A549 (cell line): ENCODE results near the gene ADAMTS14. TPM values are rescaled to one million over a fixed set of nuclear protein-coding genes. Genes with fewer than 3 reads are reported as not detected.

ENCODE experiments used
- ATAC-seq, 2 experiments: fragments of 200-7000 bp in 1 of 2; fragments of >200 bp in 1 of 2; cut with Nextera tagmentation in 1 of 2; cut with Tn5 transposase in 1 of 2; 3 replicates each; pipeline versions ENCODE4 v1.8.0 to v1.9.1; 2018 to 2020; ENCODE audit warnings: mild to moderate bottlenecking in 1 of 2, moderate library complexity in 1 of 2
- CTCF ChIA-PET: fragments of 300-600 bp; sonication (Branson Sonifier 250); formaldehyde crosslinking; extraction: SDS; loops from one replicate; lab custom pipeline; 2021; ENCODE audit warnings: antibody characterized with exemption, inconsistent platforms; lab: Yijun Ruan, JAX
- POLR2A ChIA-PET: fragments of 350-600 bp; formaldehyde crosslinking; extraction: SDS; loops from one replicate; lab custom pipeline; 2021; ENCODE audit warnings: antibody characterized with exemption, inconsistent platforms; lab: Yijun Ruan, JAX
- DNase-seq, 2 experiments: peaks; one replicate each; pipeline versions ENCODE4 v3.0.0 to v3.0.0-alpha.2; 2011 to 2016; ENCODE audit warnings: low read depth in 1 of 2, low spot score in 1 of 2
- FAIRE-seq: peaks from 2 replicates; lab custom pipeline; 2011; peaks lifted over from hg19 to GRCh38; lab: Jason Lieb, UNC
- H3K27ac ChIP-seq, 2 experiments: fragments of >200 bp; sonication (Bioruptor Twin); formaldehyde crosslinking; 3 replicates each; pipeline ENCODE4 v1.5.1; 2016 to 2017
- H3K4me1 ChIP-seq: fragments of >200 bp; sonication (Bioruptor Twin); formaldehyde crosslinking; 3 replicates; pipeline ENCODE4 v1.6.1; 2016
- H3K4me2 ChIP-seq: fragments of >200 bp; sonication (Bioruptor Twin); formaldehyde crosslinking; 3 replicates; pipeline ENCODE4 v1.6.1; 2016
- H3K4me3 ChIP-seq: fragments of >200 bp; sonication (Bioruptor Twin); formaldehyde crosslinking; 3 replicates; pipeline ENCODE4 v1.5.1; 2016
- H3K9me3 ChIP-seq: fragments of >200 bp; sonication (Bioruptor Twin); formaldehyde crosslinking; 3 replicates; pipeline ENCODE4 v1.6.1; 2016
- ATOH8 ChIP-seq: fragments of 250-450 bp; sonication (Bioruptor Pico); IDR thresholded peaks from 2 replicates; pipeline ENCODE4 v1.5.0; 2020; ENCODE audit warnings: low read depth, mild to moderate bottlenecking, moderate library complexity
- BHLHE40 ChIP-seq: IDR thresholded peaks from 2 replicates; pipeline ENCODE4 v1.6.1; 2012; ENCODE audit warnings: low read depth, low read length, inconsistent platforms
- CEBPB ChIP-seq, 2 experiments: fragments of >200 bp in 1 of 2; sonication (Bioruptor Twin) in 1 of 2; formaldehyde crosslinking in 1 of 2; IDR thresholded peaks; 2 replicates each; pipeline ENCODE4 v1.6.1; 2012 to 2016
- CHD2 ChIP-seq: fragments of 150-350 bp; IDR thresholded peaks from 2 replicates; pipeline ENCODE4 v1.6.1; 2014; ENCODE audit warnings: low read length; ENCODE audit not compliant: partially characterized antibody
- CHD4 ChIP-seq: fragments of 200-600 bp; sonication (generic); IDR thresholded peaks from 2 replicates; pipeline ENCODE4 v1.6.1; 2016; ENCODE audit warnings: antibody characterized with exemption, mild to moderate bottlenecking, borderline replicate concordance
- ELK1 ChIP-seq: fragments of 150-350 bp; IDR thresholded peaks from 2 replicates; pipeline ENCODE4 v1.6.1; 2014; ENCODE audit warnings: low read depth, mild to moderate bottlenecking, low read length
- EP300 ChIP-seq, 2 experiments: fragments of >200 bp; sonication (Bioruptor Twin); formaldehyde crosslinking; IDR thresholded peaks; 2 replicates in 1 of 2; 3 replicates in 1 of 2; pipeline ENCODE4 v1.6.1; 2016 to 2017
- FOXS1 ChIP-seq: fragments of 250-450 bp; sonication (Bioruptor Pico); IDR thresholded peaks from 2 replicates; pipeline ENCODE4 v1.5.0; 2020; ENCODE audit warnings: mild to moderate bottlenecking, moderate library complexity
- HDAC2 ChIP-seq: fragments of 200-600 bp; sonication (generic); IDR thresholded peaks from 2 replicates; pipeline ENCODE4 v1.6.1; 2016
- HEYL ChIP-seq: fragments of 250-450 bp; sonication (Bioruptor Pico); IDR thresholded peaks from 2 replicates; pipeline ENCODE4 v1.8.0; 2021; ENCODE audit warnings: mild to moderate bottlenecking, moderate library complexity
- HOXB13 ChIP-seq: fragments of 250-450 bp; sonication (Bioruptor Pico); IDR thresholded peaks from 2 replicates; pipeline ENCODE4 v1.5.0; 2020; ENCODE audit warnings: low read depth, mild to moderate bottlenecking, moderate library complexity
- HOXB5 ChIP-seq: fragments of 250-450 bp; sonication (Bioruptor Pico); IDR thresholded peaks from 2 replicates; pipeline ENCODE4 v1.5.0; 2020; ENCODE audit warnings: mild to moderate bottlenecking, moderate library complexity
- JUN ChIP-seq, 2 experiments: fragments of >200 bp; sonication (Bioruptor Twin); formaldehyde crosslinking; IDR thresholded peaks; 2 replicates in 1 of 2; 3 replicates in 1 of 2; pipeline ENCODE4 v1.6.1; 2016 to 2017
- KDM5A ChIP-seq: fragments of 200-600 bp; sonication (generic); IDR thresholded peaks from 2 replicates; pipeline ENCODE4 v1.6.1; 2016; ENCODE audit warnings: antibody characterized with exemption, mild to moderate bottlenecking
- MAFK ChIP-seq: fragments of 450-650 bp; IDR thresholded peaks from 2 replicates; pipeline ENCODE4 v1.6.1; 2014; ENCODE audit not compliant: partially characterized antibody
- MAZ ChIP-seq: fragments of 150-350 bp; IDR thresholded peaks from 2 replicates; pipeline ENCODE4 v1.6.1; 2014; ENCODE audit warnings: antibody characterized with exemption, low read depth, low read length, borderline replicate concordance
- MYC ChIP-seq: IDR thresholded peaks from 2 replicates; pipeline ENCODE4 v1.6.1; 2012; ENCODE audit warnings: mild to moderate bottlenecking, inconsistent platforms, low read length, improper control_type of control experiment, borderline replicate concordance
- NFE2L2 ChIP-seq: fragments of 150-350 bp; conservative IDR thresholded peaks from 2 replicates; pipeline ENCODE4 v1.6.1; 2014; ENCODE audit warnings: low read length
- NPAS2 ChIP-seq: fragments of 250-450 bp; sonication (Bioruptor Pico); IDR thresholded peaks from 2 replicates; pipeline ENCODE4 v1.8.0; 2022; ENCODE audit warnings: mild to moderate bottlenecking, moderate library complexity, borderline replicate concordance
- NR3C1 ChIP-seq: fragments of >200 bp; sonication (Bioruptor Twin); formaldehyde crosslinking; IDR thresholded peaks from 3 replicates; pipeline ENCODE4 v1.6.1; 2017
- RAD21 ChIP-seq, 2 experiments: fragments of >200 bp in 1 of 2; sonication (Bioruptor Twin) in 1 of 2; formaldehyde crosslinking in 1 of 2; IDR thresholded peaks in 1 of 2; conservative IDR thresholded peaks in 1 of 2; 2 replicates in 1 of 2; 3 replicates in 1 of 2; pipeline ENCODE4 v1.6.1; 2012 to 2018; ENCODE audit warnings: inconsistent platforms in 1 of 2
- RCOR1 ChIP-seq: fragments of 150-350 bp; IDR thresholded peaks from 2 replicates; pipeline ENCODE4 v1.6.1; 2014; ENCODE audit warnings: antibody characterized with exemption, low read length, low read depth
- SREBF2 ChIP-seq: fragments of 450-650 bp; IDR thresholded peaks from 2 replicates; pipeline ENCODE4 v1.6.1; 2014; ENCODE audit warnings: mild to moderate bottlenecking, moderate library complexity
- TFCP2L1 ChIP-seq: fragments of 250-450 bp; sonication (Bioruptor Pico); IDR thresholded peaks from 2 replicates; pipeline ENCODE4 v1.5.0; 2021; ENCODE audit warnings: mild to moderate bottlenecking
- TP53 ChIP-seq: fragments of 250-450 bp; sonication (Bioruptor Pico); IDR thresholded peaks from 2 replicates; pipeline ENCODE4 v1.5.0; 2021; ENCODE audit warnings: mild to moderate bottlenecking, moderate library complexity
- USF2 ChIP-seq: fragments of 450-650 bp; IDR thresholded peaks from 2 replicates; pipeline ENCODE4 v1.6.1; 2014; ENCODE audit warnings: antibody characterized with exemption
- ZSCAN20 ChIP-seq: fragments of 250-450 bp; sonication (Bioruptor Pico); IDR thresholded peaks from 2 replicates; pipeline ENCODE4 v1.8.0; 2022; ENCODE audit warnings: mild to moderate bottlenecking, moderate library complexity
- WGBS: methylation state at CpG from one replicate; pipeline ENCODE4 v1.1.6; 2017; ENCODE audit errors: missing lambda C conversion rate; 5-methylcytosine and 5-hydroxymethylcytosine counted together
- polyA plus RNA-seq, 4 experiments: library from polyadenylated mRNA; depleted of rRNA in 3 of 4; stranded (reverse); fragments of >200 nt; fragmentation: RNase III in 1 of 4; extraction: RNeasy Plus Mini Kit Qiagen cat#74134 plus additional on column Dnase treatment in 1 of 4; gene quantifications; 2 replicates in 3 of 4; 3 replicates in 1 of 4; pipeline ENCODE4 v1.2.3, GENCODE V29; 2011 to 2017
- TF ChIP-seq, protein P1 (sequence below): fragments of 200-600 bp; sonication (generic); IDR thresholded peaks from 2 replicates; pipeline ENCODE4 v1.6.1; 2016; ENCODE audit warnings: antibody characterized with exemption, mild to moderate bottlenecking, moderate library complexity
- TF ChIP-seq, protein P2 (sequence below): IDR thresholded peaks from 2 replicates; pipeline ENCODE4 v1.6.1; 2012
- TF ChIP-seq, protein P3 (sequence below): fragments of >200 bp; sonication (Bioruptor Twin); formaldehyde crosslinking; IDR thresholded peaks from 2 replicates; pipeline ENCODE4 v1.6.1; 2016

ADAMTS14 gene
- polyA plus RNA-seq, 2 of the 4 experiments (the other 2 are of a cell fraction) = 0.03 TPM; not detected in 1

- TF ChIP-seq USF2 = no peak
- no peak for TF ChIP-seq MAZ
- TF ChIP-seq CEBPB (IDR thresholded peaks at IDR 0.05) = no peak
- no peak for TF ChIP-seq HDAC2
- TF ChIP-seq ELK1 = no peak
- TF ChIP-seq, protein P1, sequence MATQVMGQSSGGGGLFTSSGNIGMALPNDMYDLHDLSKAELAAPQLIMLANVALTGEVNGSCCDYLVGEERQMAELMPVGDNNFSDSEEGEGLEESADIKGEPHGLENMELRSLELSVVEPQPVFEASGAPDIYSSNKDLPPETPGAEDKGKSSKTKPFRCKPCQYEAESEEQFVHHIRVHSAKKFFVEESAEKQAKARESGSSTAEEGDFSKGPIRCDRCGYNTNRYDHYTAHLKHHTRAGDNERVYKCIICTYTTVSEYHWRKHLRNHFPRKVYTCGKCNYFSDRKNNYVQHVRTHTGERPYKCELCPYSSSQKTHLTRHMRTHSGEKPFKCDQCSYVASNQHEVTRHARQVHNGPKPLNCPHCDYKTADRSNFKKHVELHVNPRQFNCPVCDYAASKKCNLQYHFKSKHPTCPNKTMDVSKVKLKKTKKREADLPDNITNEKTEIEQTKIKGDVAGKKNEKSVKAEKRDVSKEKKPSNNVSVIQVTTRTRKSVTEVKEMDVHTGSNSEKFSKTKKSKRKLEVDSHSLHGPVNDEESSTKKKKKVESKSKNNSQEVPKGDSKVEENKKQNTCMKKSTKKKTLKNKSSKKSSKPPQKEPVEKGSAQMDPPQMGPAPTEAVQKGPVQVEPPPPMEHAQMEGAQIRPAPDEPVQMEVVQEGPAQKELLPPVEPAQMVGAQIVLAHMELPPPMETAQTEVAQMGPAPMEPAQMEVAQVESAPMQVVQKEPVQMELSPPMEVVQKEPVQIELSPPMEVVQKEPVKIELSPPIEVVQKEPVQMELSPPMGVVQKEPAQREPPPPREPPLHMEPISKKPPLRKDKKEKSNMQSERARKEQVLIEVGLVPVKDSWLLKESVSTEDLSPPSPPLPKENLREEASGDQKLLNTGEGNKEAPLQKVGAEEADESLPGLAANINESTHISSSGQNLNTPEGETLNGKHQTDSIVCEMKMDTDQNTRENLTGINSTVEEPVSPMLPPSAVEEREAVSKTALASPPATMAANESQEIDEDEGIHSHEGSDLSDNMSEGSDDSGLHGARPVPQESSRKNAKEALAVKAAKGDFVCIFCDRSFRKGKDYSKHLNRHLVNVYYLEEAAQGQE = no peak
- TF ChIP-seq ATOH8 (CRISPR knock-in tag) = no peak
- no peak for TF ChIP-seq ZSCAN20
- no peak for TF ChIP-seq CHD2
- TF ChIP-seq FOXS1 = no peak
- TF ChIP-seq HOXB5 (CRISPR knock-in tag) = no peak
- no peak for TF ChIP-seq BHLHE40
- TF ChIP-seq CHD4 = no peak
- no peak for TF ChIP-seq TP53 (CRISPR knock-in tag)
- TF ChIP-seq TFCP2L1 (CRISPR knock-in tag) = no peak
- no peak for TF ChIP-seq KDM5A
- TF ChIP-seq, protein P2, sequence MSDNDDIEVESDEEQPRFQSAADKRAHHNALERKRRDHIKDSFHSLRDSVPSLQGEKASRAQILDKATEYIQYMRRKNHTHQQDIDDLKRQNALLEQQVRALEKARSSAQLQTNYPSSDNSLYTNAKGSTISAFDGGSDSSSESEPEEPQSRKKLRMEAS = no peak
- no peak for TF ChIP-seq MAFK
- TF ChIP-seq, protein P3, sequence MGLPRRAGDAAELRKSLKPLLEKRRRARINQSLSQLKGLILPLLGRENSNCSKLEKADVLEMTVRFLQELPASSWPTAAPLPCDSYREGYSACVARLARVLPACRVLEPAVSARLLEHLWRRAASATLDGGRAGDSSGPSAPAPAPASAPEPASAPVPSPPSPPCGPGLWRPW = no peak
- no peak for TF ChIP-seq NPAS2
- 0 out of 3 replicates have a peak, but pooled peaks cover 3% of the 10 kb centered on the region for H3K4me1 ChIP-seq
- ATAC-seq (no peak), DNase-seq (no peak), FAIRE-seq (no peak)
- no peak overlapping the region for H3K4me2 ChIP-seq
- ChIA-PET CTCF (interaction anchor here (0.7 to 1.7 kb wide), 3 partner anchors 39 to 405 kb away, joined by 3 read pairs; no protein-coding TSS in a partner anchor), POLR2A (no interaction called here)
- 56% methylated on average over 11 of the region's 14 CpGs for WGBS
- H3K27ac ChIP-seq = no peak overlapping the region
- H3K4me3 ChIP-seq = no peak overlapping the region
- no peaks in the 10 kb centered on the region for H3K9me3 ChIP-seq
These were observed 3.3 kb downstream of the ADAMTS14 start for GRCh38 chr10:70675496-70676161.

- H3K4me2 ChIP-seq = no peak overlapping the region
- no peak overlapping the region for H3K27ac ChIP-seq
- no peaks in the 10 kb centered on the region for H3K9me3 ChIP-seq
- CTCF ChIA-PET = interaction anchor here (0.5 to 1.3 kb wide), 4 partner anchors 24 to 404 kb away, joined by 3 read pairs; no protein-coding TSS in a partner anchor
- POLR2A ChIA-PET = no interaction called here
- TF ChIP-seq RAD21 (conservative IDR thresholded peaks at IDR 0.05 in 1 of 2, IDR thresholded peaks at IDR 0.05 in 1 of 2) = no peak
- TF ChIP-seq NFE2L2 = no peak
- no peak for TF ChIP-seq JUN (IDR thresholded peaks at IDR 0.05)
- no peak for TF ChIP-seq SREBF2
- TF ChIP-seq TFCP2L1 (CRISPR knock-in tag) = no peak
- no peak for TF ChIP-seq NR3C1
- TF ChIP-seq EP300 (IDR thresholded peaks at IDR 0.05) = no peak
- TF ChIP-seq HOXB13 (CRISPR knock-in tag) = no peak
- no peak for TF ChIP-seq HDAC2
- TF ChIP-seq USF2 = no peak
- TF ChIP-seq RCOR1 = no peak
- no peak for TF ChIP-seq CHD4
- TF ChIP-seq MYC = no peak
- no peak for TF ChIP-seq BHLHE40
- TF ChIP-seq ZSCAN20 = no peak
- TF ChIP-seq, protein P2 = no peak
- TF ChIP-seq HEYL = no peak
- TF ChIP-seq, all 56 proteins: peak for 0
- DNase-seq (no peak), FAIRE-seq (no peak), ATAC-seq (no peak)
- H3K4me3 ChIP-seq = no peak overlapping the region
- H3K4me1 ChIP-seq = 0 out of 3 replicates have a peak, but pooled peaks cover 3% of the 10 kb centered on the region
- WGBS = 37% methylated on average over 6 of the region's 6 CpGs
These were observed 4.2 kb downstream of the ADAMTS14 start for GRCh38 chr10:70676511-70676910.
